GM23248 (cell line): ENCODE data around the gene SPEG. TPM values are rescaled to one million over a fixed set of nuclear protein-coding genes. Genes with fewer than 3 reads are reported as not detected.

Experiments used
- DNase-seq: peaks from one replicate; pipeline ENCODE4 v3.0.0-alpha.2; 2015
- H2AFZ ChIP-seq: fragments of 200-600 bp; sonication (generic); 2 replicates; pipeline ENCODE4 v1.6.1; 2016; ENCODE audit warnings: antibody characterized with exemption
- H3F3A ChIP-seq: fragments of 200-600 bp; sonication (generic); 2 replicates; pipeline ENCODE4 v1.6.1; 2016; ENCODE audit warnings: mild to moderate bottlenecking, antibody characterized with exemption, mixed run types; ENCODE audit not compliant: insufficient read depth
- H3K27ac ChIP-seq: fragments of 200-600 bp; sonication (generic); 2 replicates; pipeline ENCODE4 v1.5.1; 2016; ENCODE audit warnings: mild to moderate bottlenecking
- H3K27me3 ChIP-seq: fragments of 200-600 bp; sonication (generic); replicated peaks from 2 replicates; pipeline ENCODE4 v1.6.1; 2016; ENCODE audit warnings: mild to moderate bottlenecking; ENCODE audit not compliant: insufficient read depth
- H3K36me3 ChIP-seq: fragments of 200-600 bp; sonication (generic); 2 replicates; pipeline ENCODE4 v1.6.1; 2016; ENCODE audit warnings: low read depth, mild to moderate bottlenecking
- H3K4me1 ChIP-seq: fragments of 200-600 bp; sonication (generic); 2 replicates; pipeline ENCODE4 v1.6.1; 2016; ENCODE audit warnings: mild to moderate bottlenecking; ENCODE audit not compliant: insufficient read depth
- H3K4me2 ChIP-seq: fragments of 200-600 bp; sonication (generic); one replicate; pipeline ENCODE4 v1.6.1; 2016; ENCODE audit warnings: mild to moderate bottlenecking; ENCODE audit not compliant: unreplicated experiment
- H3K4me3 ChIP-seq: fragments of 200-600 bp; sonication (generic); 2 replicates; pipeline ENCODE4 v1.5.1; 2016; ENCODE audit warnings: mild to moderate bottlenecking
- H3K79me2 ChIP-seq: fragments of 200-600 bp; sonication (generic); 2 replicates; pipeline ENCODE4 v1.6.1; 2016; ENCODE audit warnings: mild to moderate bottlenecking; ENCODE audit not compliant: insufficient read depth
- H3K9ac ChIP-seq: fragments of 200-600 bp; sonication (generic); 2 replicates; pipeline ENCODE4 v1.6.1; 2016; ENCODE audit warnings: mild to moderate bottlenecking
- H3K9me2 ChIP-seq: fragments of 200-600 bp; sonication (generic); 2 replicates; pipeline ENCODE4 v1.6.1; 2016; ENCODE audit warnings: mixed run types, mild to moderate bottlenecking, moderate library complexity; ENCODE audit not compliant: insufficient read depth
- H3K9me3 ChIP-seq: fragments of 200-600 bp; sonication (generic); one replicate; pipeline ENCODE4 v1.6.1; 2017; ENCODE audit warnings: low read depth
- H4K20me1 ChIP-seq: fragments of 200-600 bp; sonication (generic); 2 replicates; pipeline ENCODE4 v1.6.0; 2016; ENCODE audit not compliant: insufficient read depth
- EZH2 ChIP-seq: fragments of 200-600 bp; sonication (generic); IDR thresholded peaks from 2 replicates; pipeline ENCODE4 v1.6.1; 2018; ENCODE audit warnings: antibody characterized with exemption, mild to moderate bottlenecking; ENCODE audit not compliant: insufficient read depth, poor library complexity, severe bottlenecking
- EZH2phosphoT487 ChIP-seq: fragments of 200-600 bp; sonication (generic); IDR thresholded peaks from 2 replicates; pipeline ENCODE4 v1.6.1; 2018; ENCODE audit warnings: antibody characterized with exemption, moderate library complexity, mild to moderate bottlenecking, low read depth; ENCODE audit not compliant: insufficient read depth
- WGBS, 2 experiments: methylation state at CpG; one replicate each; pipeline ENCODE4 v1.1.6; 2015 to 2017; ENCODE audit warnings: low lambda C conversion rate in 2 of 2, low coverage in 1 of 2; ENCODE audit errors: missing lambda C conversion rate in 2 of 2; 5-methylcytosine and 5-hydroxymethylcytosine counted together
- in situ Hi-C: fragments of 300-500 bp; cut with MboI; formaldehyde crosslinking; loops from 2 replicates; pipeline ENCODE4 v1.15.0; 2020
- polyA plus RNA-seq: library from polyadenylated mRNA; unstranded; fragments of >200 nt; fragmentation: Nextera tagmentation; extraction: Ambion mirVana; gene quantifications from 2 replicates; pipeline ENCODE4 v1.2.1, GENCODE V29; 2016
- total RNA-seq: library from RNA; depleted of rRNA; stranded (reverse); fragments of >200 nt; shearing (Covaris generic); gene quantifications from 2 replicates; pipeline ENCODE4 v1.2.3, GENCODE V29; 2014

SPEG gene
- total and polyA plus RNA-seq, 2 experiments from 2014 or later, result 9.4 to 26.5 TPM

DNA sequence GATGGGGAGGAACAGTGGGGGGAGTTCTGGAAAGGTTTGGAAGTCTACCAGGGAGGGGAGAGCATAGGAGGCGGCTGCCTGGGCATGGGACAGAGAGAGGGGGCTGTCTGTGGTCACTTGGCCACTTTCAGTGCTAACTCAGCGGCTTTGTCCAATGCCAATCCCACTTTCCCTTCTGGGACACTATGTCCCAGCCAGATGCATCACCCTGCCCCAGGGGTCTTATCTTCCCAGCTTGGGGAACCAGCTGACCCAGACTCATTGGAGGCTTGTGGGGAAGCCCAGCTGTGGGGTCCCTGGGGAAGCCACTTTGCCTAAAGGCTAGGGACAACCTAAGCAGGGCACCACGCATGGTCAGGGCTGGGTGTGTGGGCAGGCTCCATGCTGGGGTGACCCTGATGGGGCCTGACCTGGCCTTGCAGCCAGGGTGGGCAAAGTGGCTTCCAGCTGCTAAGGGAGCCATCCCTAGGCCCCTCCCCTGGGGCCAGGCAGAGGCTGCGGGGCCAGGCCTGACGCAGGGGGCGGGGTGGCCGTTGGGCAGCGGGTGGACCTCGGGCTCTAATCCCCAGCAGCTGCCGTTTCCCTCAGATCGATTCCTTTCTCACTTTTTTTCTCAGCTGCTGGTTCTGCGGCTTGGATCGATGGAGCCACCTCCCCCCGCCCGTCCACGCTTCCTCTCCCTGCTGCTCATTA, 78.0 kb downstream of the SPEG start:
- TF ChIP-seq EZH2 (no peak), EZH2phosphoT487 (no peak)
- no peaks in the 10 kb centered on the region for H3K36me3 ChIP-seq
- DNase-seq, result no peak
- H3K79me2 ChIP-seq, result no peaks in the 10 kb centered on the region
- no peak overlapping the region for H3K27ac ChIP-seq
- H3K9ac ChIP-seq, result no peak overlapping the region
- no peak overlapping the region for H3K4me3 ChIP-seq
- H4K20me1 ChIP-seq, result no peaks in the 10 kb centered on the region
- peaks cover 17% of the 10 kb centered on the region for H3K27me3 ChIP-seq
- H3F3A ChIP-seq, result no peaks in the 10 kb centered on the region
- peaks cover 13% of the 10 kb centered on the region for H3K4me1 ChIP-seq
- WGBS, 2 experiments, result 28 to 32% methylated on average over 9 to 16 of the region's 16 CpGs
- H3K9me3 ChIP-seq, result no peaks in the 10 kb centered on the region
- H2AFZ ChIP-seq, result no peak overlapping the region
- in situ Hi-C loops, result no loop called here
- H3K4me2 ChIP-seq, result no peak overlapping the region
- H3K9me2 ChIP-seq, result no peaks in the 10 kb centered on the region

DNA sequence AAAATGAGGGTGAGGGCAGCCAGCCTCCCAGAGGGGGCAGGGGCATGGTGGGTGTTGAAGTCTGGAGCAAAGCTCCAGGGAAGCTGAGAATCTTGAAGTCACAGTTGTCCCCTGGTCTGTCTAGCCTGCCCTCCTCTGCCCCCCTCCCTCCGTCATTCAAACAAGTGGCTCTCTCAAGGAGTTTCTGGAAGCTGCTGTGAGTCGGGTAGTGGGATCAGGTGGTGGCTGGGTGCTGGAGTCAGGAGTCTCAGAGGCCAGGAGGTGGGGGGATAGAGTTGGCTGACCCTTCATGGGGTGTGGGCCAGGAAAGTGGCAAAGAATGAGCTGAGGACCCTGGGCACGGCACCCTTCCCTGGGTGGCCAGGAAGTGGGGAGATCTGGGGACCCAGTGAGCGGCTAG, 79.1 kb downstream of the SPEG start:
- no peaks in the 10 kb centered on the region for H3K36me3 ChIP-seq
- H3K4me2 ChIP-seq, result no peak overlapping the region
- no peaks in the 10 kb centered on the region for H3K79me2 ChIP-seq
- no peaks in the 10 kb centered on the region for H3F3A ChIP-seq
- H3K9me3 ChIP-seq, result no peaks in the 10 kb centered on the region
- no peak overlapping the region for H3K9ac ChIP-seq
- no peak overlapping the region for H3K27ac ChIP-seq
- H3K9me2 ChIP-seq, result no peaks in the 10 kb centered on the region
- peaks cover 13% of the 10 kb centered on the region for H3K4me1 ChIP-seq
- no peak overlapping the region for H3K4me3 ChIP-seq
- no peaks in the 10 kb centered on the region for H4K20me1 ChIP-seq
- 14 to 26% methylated on average over 4 of the region's 4 CpGs for WGBS, 2 experiments
- in situ Hi-C loops, result no loop called here
- no peak for DNase-seq
- no peak overlapping the region for H2AFZ ChIP-seq
- TF ChIP-seq EZH2, result no peak
- no peak for TF ChIP-seq EZH2phosphoT487
- peaks cover 17% of the 10 kb centered on the region for H3K27me3 ChIP-seq

DNA sequence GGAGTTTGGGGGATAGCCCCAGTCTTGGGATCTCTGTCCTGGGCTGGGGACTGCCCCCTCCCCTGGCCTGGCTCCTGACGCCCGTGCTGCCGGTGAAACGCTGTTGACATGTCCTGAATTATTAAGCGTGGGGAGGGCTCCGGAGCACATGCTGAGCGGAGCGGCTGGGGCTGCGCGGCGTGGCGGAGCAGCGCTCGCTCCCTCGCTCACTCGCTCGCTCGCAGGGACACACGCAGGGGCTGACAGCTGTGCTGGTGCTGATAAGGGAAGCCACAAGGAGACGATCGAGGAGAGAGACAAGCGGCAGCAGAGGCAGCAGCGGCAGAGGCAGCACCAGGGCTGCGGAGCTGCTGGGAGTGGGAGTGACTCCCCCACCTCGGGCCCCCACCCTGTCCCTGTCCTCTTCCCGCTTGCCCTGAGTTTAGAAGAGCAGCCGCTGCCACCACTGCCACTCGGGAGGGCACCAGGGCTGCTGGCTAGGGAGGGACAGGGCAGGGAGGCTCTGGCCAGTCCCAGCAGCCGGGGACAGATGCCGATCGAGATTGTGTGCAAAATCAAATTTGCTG, 79.6 kb downstream of the SPEG start, which contains the start of gene ASIC4:
ASIC4 (plus strand) TSS at position 287 of the 566 bp plus-strand sequence; CDS start at position 530, 243 bp downstream.
- Histone ChIP-seq H3K27ac (no peak within 1 kb of the TSS), H3K36me3 (no peaks in the 10 kb centered on the region), H3K27me3 (peaks cover 17% of the 10 kb centered on the region), H3K9me3 (no peaks in the 10 kb centered on the region), H3K79me2 (no peaks in the 10 kb centered on the region), H4K20me1 (no peaks in the 10 kb centered on the region), H3K4me2 (no peak within 1 kb of the TSS), H3K9me2 (no peaks in the 10 kb centered on the region), H3K9ac (no peak within 1 kb of the TSS), H3K4me1 (peaks cover 10% of the 10 kb centered on the region), H3K4me3 (no peak within 1 kb of the TSS), H2AFZ (no peak within 1 kb of the TSS), H3F3A (no peaks in the 10 kb centered on the region)
- in situ Hi-C loops, result no loop called here
- DNase-seq, result no peak
- WGBS, 2 experiments, result 26% methylated on average over 28 of the region's 31 CpGs
- TF ChIP-seq EZH2phosphoT487, result no peak
- no peak for TF ChIP-seq EZH2

DNA sequence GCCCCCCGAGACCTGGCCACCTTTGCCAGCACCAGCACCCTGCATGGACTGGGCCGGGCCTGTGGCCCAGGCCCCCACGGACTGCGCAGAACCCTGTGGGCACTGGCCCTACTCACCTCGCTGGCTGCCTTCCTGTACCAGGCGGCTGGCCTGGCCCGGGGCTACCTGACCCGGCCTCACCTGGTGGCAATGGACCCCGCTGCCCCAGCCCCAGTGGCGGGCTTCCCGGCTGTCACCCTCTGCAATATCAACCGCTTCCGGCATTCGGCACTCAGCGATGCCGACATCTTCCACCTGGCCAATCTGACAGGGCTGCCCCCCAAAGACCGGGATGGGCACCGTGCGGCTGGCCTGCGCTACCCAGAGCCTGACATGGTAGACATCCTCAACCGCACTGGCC, 80.2 kb downstream of the SPEG start:
- Histone ChIP-seq H3K36me3 (no peaks in the 10 kb centered on the region), H3K27me3 (peaks cover 17% of the 10 kb centered on the region), H3K4me1 (peaks cover 5% of the 10 kb centered on the region; the same call in 1 of the 2 replicates), H4K20me1 (no peaks in the 10 kb centered on the region), H3K27ac (no peak overlapping the region), H3K79me2 (no peaks in the 10 kb centered on the region), H3K9me2 (no peaks in the 10 kb centered on the region), H3K4me3 (no peak overlapping the region), H3K4me2 (no peak overlapping the region), H3F3A (no peaks in the 10 kb centered on the region), H2AFZ (no peak overlapping the region), H3K9ac (no peak overlapping the region), H3K9me3 (no peaks in the 10 kb centered on the region)
- TF ChIP-seq EZH2, result no peak
- no peak for TF ChIP-seq EZH2phosphoT487
- no peak for DNase-seq
- in situ Hi-C loops, result no loop called here
- WGBS, 2 experiments, result 87 to 88% methylated on average over 20 to 21 of the region's 21 CpGs
